Loucy (cell line): ENCODE measurements around the gene CTDSP2.
"Not testable (repeated sequence)": the region's sequence is repeated elsewhere in the genome, so short reads cannot be mapped to it uniquely, and the experiment has no call there.

Source experiments
- H2AFZ ChIP-seq: fragments of 200-600 bp; sonication (generic); 2 replicates; pipeline ENCODE4 v1.6.0; 2016; ENCODE audit warnings: antibody characterized with exemption, mild to moderate bottlenecking, low read length, moderate library complexity
- H3F3A ChIP-seq: fragments of 200-600 bp; 2 replicates; pipeline ENCODE4 v1.6.0; 2016; ENCODE audit warnings: antibody characterized with exemption, low read depth, mild to moderate bottlenecking
- H3K27me3 ChIP-seq: fragments of 200-600 bp; sonication (generic); 2 replicates; pipeline ENCODE4 v1.6.1; 2014; ENCODE audit warnings: low read length, mild to moderate bottlenecking; ENCODE audit not compliant: insufficient read depth, poor library complexity, severe bottlenecking
- H3K36me3 ChIP-seq: fragments of 200-600 bp; sonication (generic); 2 replicates; pipeline ENCODE4 v1.6.1; 2016; ENCODE audit warnings: low read length; ENCODE audit not compliant: insufficient read depth
- H3K4me1 ChIP-seq: fragments of 200-600 bp; sonication (generic); 2 replicates; pipeline ENCODE4 v1.5.1; 2014; ENCODE audit warnings: low read length, mild to moderate bottlenecking; ENCODE audit not compliant: insufficient read depth, poor library complexity, severe bottlenecking
- H3K4me2 ChIP-seq: fragments of 200-600 bp; sonication (generic); 2 replicates; pipeline ENCODE4 v1.6.0; 2014; ENCODE audit warnings: antibody characterized with exemption, low read length, low read depth, mild to moderate bottlenecking; ENCODE audit not compliant: poor library complexity, severe bottlenecking
- H3K4me3 ChIP-seq: fragments of 200-600 bp; sonication (generic); 2 replicates; pipeline ENCODE4 v1.5.1; 2014; ENCODE audit warnings: low read length, mild to moderate bottlenecking, mixed read lengths; ENCODE audit not compliant: poor library complexity, severe bottlenecking
- H3K79me2 ChIP-seq: fragments of 200-600 bp; sonication (generic); 2 replicates; pipeline ENCODE4 v1.6.1; 2014; ENCODE audit warnings: low read length; ENCODE audit not compliant: insufficient read depth
- H3K9ac ChIP-seq: fragments of 200-600 bp; sonication (generic); 2 replicates; pipeline ENCODE4 v1.6.0; 2014; ENCODE audit warnings: mild to moderate bottlenecking, low read depth, low read length, moderate library complexity; ENCODE audit not compliant: poor library complexity, severe bottlenecking
- H3K9me2 ChIP-seq: fragments of 200-600 bp; sonication (generic); replicated peaks from 2 replicates; pipeline ENCODE4 v1.6.1; 2016; ENCODE audit warnings: low read depth, low read length, mixed read lengths
- H3K9me3 ChIP-seq: fragments of 200-600 bp; sonication (generic); 2 replicates; pipeline ENCODE4 v1.6.1; 2014; ENCODE audit warnings: mild to moderate bottlenecking, antibody characterized with exemption, low read length, low read depth; ENCODE audit not compliant: insufficient read depth
- H4K20me1 ChIP-seq: fragments of 200-600 bp; sonication (generic); 2 replicates; pipeline ENCODE4 v1.6.0; 2014; ENCODE audit warnings: antibody characterized with exemption, low read length, mild to moderate bottlenecking; ENCODE audit not compliant: insufficient read depth, poor library complexity, severe bottlenecking
- CTCF ChIP-seq: fragments of 200-600 bp; sonication (generic); conservative IDR thresholded peaks from 2 replicates; pipeline ENCODE4 v1.5.1; 2014; ENCODE audit warnings: mild to moderate bottlenecking, antibody characterized with exemption, low read length
- EZH2phosphoT487 ChIP-seq: fragments of 200-600 bp; IDR thresholded peaks from 2 replicates; pipeline ENCODE4 v1.6.1; 2018; ENCODE audit warnings: antibody characterized with exemption, mild to moderate bottlenecking, moderate library complexity, borderline replicate concordance

The CTDSP2 gene

GRCh38 chr12:57882575-57882974 is 36.0 kb upstream of the CTDSP2 start:
- H3K79me2 ChIP-seq = no peaks in the 10 kb centered on the region
- no peaks in the 10 kb centered on the region for H3K27me3 ChIP-seq
- TF ChIP-seq CTCF = no peak
- TF ChIP-seq EZH2phosphoT487 = no peak
- 0 out of 2 replicates have a peak, but pooled peaks cover 8% of the 10 kb centered on the region for H3F3A ChIP-seq
- no peaks in the 10 kb centered on the region for H3K4me1 ChIP-seq
- no peak overlapping the region for H3K4me2 ChIP-seq
- no peak overlapping the region for H3K9ac ChIP-seq
- H3K9me2 ChIP-seq = no peaks in the 10 kb centered on the region
- H4K20me1 ChIP-seq = no peaks in the 10 kb centered on the region
- no peak overlapping the region for H3K4me3 ChIP-seq
- H2AFZ ChIP-seq = no peak overlapping the region
- H3K36me3 ChIP-seq = no peaks in the 10 kb centered on the region
- H3K9me3 ChIP-seq = no peaks in the 10 kb centered on the region

- no peaks in the 10 kb centered on the region for H3K79me2 ChIP-seq
- H4K20me1 ChIP-seq = no peaks in the 10 kb centered on the region
- no peak overlapping the region for H3K4me2 ChIP-seq
- no peaks in the 10 kb centered on the region for H3K9me3 ChIP-seq
- TF ChIP-seq EZH2phosphoT487 (no peak), CTCF (no peak)
- no peaks in the 10 kb centered on the region for H3K36me3 ChIP-seq
- H3F3A ChIP-seq = 0 out of 2 replicates have a peak, but pooled peaks cover 5% of the 10 kb centered on the region
- no peak overlapping the region for H2AFZ ChIP-seq
- no peaks in the 10 kb centered on the region for H3K27me3 ChIP-seq
- H3K9me2 ChIP-seq = no peaks in the 10 kb centered on the region
- no peak overlapping the region for H3K9ac ChIP-seq
- H3K4me1 ChIP-seq = no peaks in the 10 kb centered on the region
- H3K4me3 ChIP-seq = no peak overlapping the region
Measured at GRCh38 chr12:57881475-57881874, 34.9 kb upstream of the CTDSP2 start.

GRCh38 chr12:57881035-57881434 is 34.5 kb upstream of the CTDSP2 start:
- not testable (repeated sequence) for H3K9ac ChIP-seq, H3K9me3 ChIP-seq, H3K4me2 ChIP-seq, H3K4me1 ChIP-seq, H3F3A ChIP-seq, H3K27me3 ChIP-seq, H3K36me3 ChIP-seq, H3K79me2 ChIP-seq, H3K4me3 ChIP-seq, H4K20me1 ChIP-seq, H3K9me2 ChIP-seq, H2AFZ ChIP-seq

- H3K4me3 ChIP-seq = no peak overlapping the region
- no peak overlapping the region for H3K4me2 ChIP-seq
- H3F3A ChIP-seq = no peaks in the 10 kb centered on the region
- no peaks in the 10 kb centered on the region for H3K36me3 ChIP-seq
- no peaks in the 10 kb centered on the region for H3K27me3 ChIP-seq
- H3K4me1 ChIP-seq = no peaks in the 10 kb centered on the region
- no peaks in the 10 kb centered on the region for H3K79me2 ChIP-seq
- no peaks in the 10 kb centered on the region for H3K9me3 ChIP-seq
- H3K9me2 ChIP-seq = no peaks in the 10 kb centered on the region
- no peak overlapping the region for H2AFZ ChIP-seq
- no peak overlapping the region for H3K9ac ChIP-seq
- H4K20me1 ChIP-seq = no peaks in the 10 kb centered on the region
- no peak for TF ChIP-seq CTCF
- TF ChIP-seq EZH2phosphoT487 = no peak
Measured at GRCh38 chr12:57877876-57878275, 31.3 kb upstream of the CTDSP2 start.
